Smooth muscle cell of trachea (primary cell): ENCODE data around the gene NPW. TPM values are rescaled to one million over a fixed set of nuclear protein-coding genes. Genes with fewer than 3 reads are reported as not detected.

Source experiments
- total RNA-seq: library from RNA; depleted of rRNA; stranded (reverse); fragments of >200 nt; gene quantifications from 2 replicates; pipeline ENCODE4 v1.2.1, GENCODE V29; 2014

The NPW gene
- total RNA-seq = 0.29 and 2.5 TPM in 2 replicates

GRCh38 chr16:2019518-2019920 is at the start of gene NPW:
TSS of gene NPW (plus strand) at chr16:2019785.

GRCh38 chr16:1971796-1972489 is 47.6 kb upstream of the NPW start, which contains the start of gene TBL3:
TSS of gene TBL3 (plus strand) at chr16:1972053. CDS start at chr16:1972165, 112 bp downstream.

GRCh38 chr16:1981398-1981836 is 38.2 kb upstream of the NPW start, which contains the start of gene NOXO1:
TSS of gene NOXO1 (minus strand) at chr16:1981469. CDS start at chr16:1981179, 290 bp downstream.

GRCh38 chr16:1983544-1984346 is 35.8 kb upstream of the NPW start, which contains the start of gene GFER:
TSS of gene GFER (plus strand) at chr16:1984193. CDS start at chr16:1984219, 26 bp downstream.

GRCh38 chr16:1989209-1990100 is 30.1 kb upstream of the NPW start, which contains the start of gene SYNGR3:
TSS of gene SYNGR3 (plus strand) at chr16:1989970. CDS start at chr16:1990103, 133 bp downstream.

GRCh38 chr16:2009791-2010510 is 9.6 kb upstream of the NPW start, which contains the start of gene ZNF598:
TSS of gene ZNF598 (minus strand) at chr16:2009821.

GRCh38 chr16:2026461-2027023 is 7.0 kb downstream of the NPW start, which contains the start of gene NHERF2:
TSS of gene NHERF2 (plus strand) at chr16:2026902. CDS start at chr16:2027006, 104 bp downstream.

GRCh38 chr16:2047330-2048115 is 27.9 kb downstream of the NPW start, which contains the start of the genes NTHL1 and TSC2:
TSS of gene NTHL1 (minus strand) at chr16:2047834. CDS start at chr16:2047823, 11 bp downstream.
TSS of gene TSC2 (plus strand) at chr16:2047985. CDS start at chr16:2048616, 631 bp downstream.

Other genes with a start within 250 kb of the NPW start
- 47.7 and 66.5 TPM in 2 replicates for gene NME3, start 248.2 kb upstream of the NPW start, total RNA-seq
- 13.5 and 18.0 TPM in 2 replicates for gene EME2, start 247.0 kb upstream of the NPW start, total RNA-seq
- gene MRPS34, start 246.7 kb upstream of the NPW start, total RNA-seq = 73.8 and 84.8 TPM in 2 replicates
- gene SPSB3, start 237.2 kb upstream of the NPW start, total RNA-seq = 31.3 and 42.3 TPM in 2 replicates
- 70.0 and 90.2 TPM in 2 replicates for gene NUBP2, start 236.8 kb upstream of the NPW start, total RNA-seq
- under 0.01 and 0.15 TPM in 2 replicates for gene IGFALS, start 226.1 kb upstream of the NPW start, total RNA-seq
- gene HAGH, start 193.0 kb upstream of the NPW start, total RNA-seq = 25.9 and 33.9 TPM in 2 replicates
- 82.9 and 96.4 TPM in 2 replicates for gene FAHD1, start 192.6 kb upstream of the NPW start, total RNA-seq
- 0.15 and 0.33 TPM in 2 replicates for gene MEIOB, start 147.6 kb upstream of the NPW start, total RNA-seq
- gene HS3ST6, start 101.4 kb upstream of the NPW start, total RNA-seq = not detected in 2 replicates
- 6.1 TPM in 2 replicates for gene MSRB1, start 76.6 kb upstream of the NPW start, total RNA-seq
- not detected in 2 replicates for gene RPL3L, start 65.1 kb upstream of the NPW start, total RNA-seq
- 139 and 192 TPM in 2 replicates for gene NDUFB10, start 60.2 kb upstream of the NPW start, total RNA-seq
- gene RPS2, start 55.0 kb upstream of the NPW start, total RNA-seq = 1,747 and 2,610 TPM in 2 replicates
- not detected in 2 replicates for gene RNF151, start 52.9 kb upstream of the NPW start, total RNA-seq
- 40.2 and 56.6 TPM in 2 replicates for gene TBL3, start 47.7 kb upstream of the NPW start, total RNA-seq
- gene NOXO1, start 38.3 kb upstream of the NPW start, total RNA-seq = 0.15 TPM in 1 of 2 replicates, not detected in the other
- gene GFER, start 35.6 kb upstream of the NPW start, total RNA-seq = 14.7 and 17.7 TPM in 2 replicates
- 4.8 and 9.4 TPM in 2 replicates for gene SYNGR3, start 29.8 kb upstream of the NPW start, total RNA-seq
- gene ZNF598, start 10.0 kb upstream of the NPW start, total RNA-seq = 27.3 and 27.5 TPM in 2 replicates
- 30.5 and 60.4 TPM in 2 replicates for gene NHERF2, start 7.1 kb downstream of the NPW start, total RNA-seq
- gene NTHL1, start 28.0 kb downstream of the NPW start, total RNA-seq = 26.6 and 27.8 TPM in 2 replicates
- gene TSC2, start 28.2 kb downstream of the NPW start, total RNA-seq = 70.5 and 85.2 TPM in 2 replicates
- 184 and 227 TPM in 2 replicates for gene PKD1, start 116.1 kb downstream of the NPW start, total RNA-seq
- gene RAB26, start 128.8 kb downstream of the NPW start, total RNA-seq = 1.2 and 2.9 TPM in 2 replicates
- 59.2 and 92.1 TPM in 2 replicates for gene TRAF7, start 136.0 kb downstream of the NPW start, total RNA-seq
- gene CASKIN1, start 176.8 kb downstream of the NPW start, total RNA-seq = under 0.01 and 2.0 TPM in 2 replicates
- gene MLST8, start 185.7 kb downstream of the NPW start, total RNA-seq = 30.8 and 33.6 TPM in 2 replicates
- gene BRICD5, start 191.1 kb downstream of the NPW start, total RNA-seq = 0.58 and 0.99 TPM in 2 replicates
- gene PGP, start 195.1 kb downstream of the NPW start, total RNA-seq = 7.4 and 10.6 TPM in 2 replicates
- gene E4F1, start 203.8 kb downstream of the NPW start, total RNA-seq = 24.4 and 39.2 TPM in 2 replicates
- gene DNASE1L2, start 216.7 kb downstream of the NPW start, total RNA-seq = 0.15 and 1.5 TPM in 2 replicates
- gene ECI1, start 231.8 kb downstream of the NPW start, total RNA-seq = 34.6 and 42.0 TPM in 2 replicates
- 69.3 and 82.5 TPM in 2 replicates for gene RNPS1, start 248.3 kb downstream of the NPW start, total RNA-seq